Cardiac muscle cell (in vitro differentiated cells and primary cell): ENCODE results near the gene ZNF439. TPM values are rescaled to one million over a fixed set of nuclear protein-coding genes. Genes with fewer than 3 reads are reported as not detected.
"Not testable (repeated sequence)": the region's sequence is repeated elsewhere in the genome, so short reads cannot be mapped to it uniquely, and the experiment has no call there.

ENCODE experiments used
- DNase-seq, 2 donors: peaks; one replicate each; pipeline versions ENCODE4 v3.0.0 to v3.0.0-alpha.2; 2010 to 2017; ENCODE audit warnings: low read depth in 1 of 2, low spot score in 1 of 2
- H3K27ac ChIP-seq: fragments of 200-600 bp; sonication (generic); 2 replicates; pipeline ENCODE4 v1.5.1; 2016
- H3K27me3 ChIP-seq: fragments of 200-600 bp; sonication (generic); 2 replicates; pipeline ENCODE4 v1.6.0; 2016; ENCODE audit warnings: control low read depth
- H3K36me3 ChIP-seq: fragments of 200-600 bp; sonication (generic); 2 replicates; pipeline ENCODE4 v1.5.1; 2016; ENCODE audit warnings: control low read depth
- H3K4me1 ChIP-seq: fragments of 200-600 bp; sonication (generic); 2 replicates; pipeline ENCODE4 v1.8.1; 2017; ENCODE audit warnings: low read depth, mild to moderate bottlenecking, mixed run types
- H3K4me3 ChIP-seq: fragments of 200-600 bp; sonication (generic); 2 replicates; pipeline ENCODE4 v1.5.1; 2016; ENCODE audit warnings: mild to moderate bottlenecking
- H3K9me3 ChIP-seq: fragments of 200-600 bp; sonication (generic); 2 replicates; pipeline ENCODE4 v1.5.1; 2017; ENCODE audit warnings: low read depth, mild to moderate bottlenecking, control low read depth
- polyA plus RNA-seq: library from polyadenylated mRNA; unstranded; fragments of >200 nt; fragmentation: Nextera tagmentation; extraction: Ambion mirVana; gene quantifications from 2 replicates; pipeline ENCODE4 v1.2.1, GENCODE V29; 2016
- total RNA-seq: library from RNA; depleted of rRNA; stranded (reverse); fragments of >200 nt; gene quantifications from 2 replicates; pipeline ENCODE4 v1.2.3, GENCODE V29; 2016
- TF ChIP-seq, protein P1 (sequence below): IDR thresholded peaks from 2 replicates; pipeline ENCODE4 v1.5.1; 2012; ENCODE audit warnings: low read depth, mild to moderate bottlenecking, low read length

The ZNF439 gene
- total and polyA plus RNA-seq, 2 experiments from 2014 or later, result 3.6 TPM; not detected in 1

DNA sequence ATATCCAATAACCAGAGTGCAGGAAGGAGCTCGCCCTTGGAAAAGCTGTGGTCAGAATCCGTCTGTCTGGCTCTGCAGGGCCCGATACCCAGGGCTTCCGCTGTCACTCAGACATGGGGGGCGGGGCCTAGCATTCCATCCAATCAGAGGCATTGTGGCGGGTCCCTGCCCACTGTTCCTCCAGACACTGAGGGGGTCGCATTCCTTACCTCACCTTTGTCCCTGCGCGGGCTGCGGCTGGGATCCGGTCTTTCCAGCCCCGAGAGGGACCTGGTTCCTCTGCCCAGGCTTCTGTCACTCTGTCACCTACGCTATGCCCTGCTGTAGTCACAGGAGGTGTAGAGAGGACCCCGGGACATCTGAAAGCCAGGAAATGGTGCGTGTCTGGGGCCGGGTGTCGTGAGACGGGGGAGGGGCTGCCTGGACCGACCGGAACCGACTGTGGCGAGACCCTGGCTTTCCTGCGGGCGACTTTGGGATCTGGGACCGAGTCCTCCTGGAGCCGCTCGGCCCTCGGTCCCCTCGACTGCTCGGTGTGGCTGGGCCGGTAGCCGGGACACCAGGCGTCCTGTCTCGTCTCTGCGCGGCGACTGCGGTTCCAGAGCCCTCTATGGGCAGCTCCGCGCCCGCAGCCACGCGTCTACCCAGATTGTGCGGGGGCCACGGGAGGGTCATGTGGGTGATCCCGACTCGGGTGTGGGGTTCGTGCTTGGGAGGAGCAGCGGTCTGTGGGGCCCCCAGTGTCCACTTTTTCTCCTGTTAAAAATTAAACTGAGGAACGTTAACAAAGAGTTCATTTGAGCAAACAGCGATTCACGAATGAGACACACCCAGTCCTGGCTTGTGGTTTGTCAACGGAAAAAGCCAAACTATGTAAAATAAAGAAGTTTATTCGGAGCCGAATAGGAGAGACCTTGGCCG is 39.3 kb downstream of the ZNF439 start, which contains the start of gene ZNF69:
TSS of gene ZNF69 (plus strand) at position 172 of the 921 bp plus-strand sequence. CDS start at position 314, 142 bp downstream.
- DNase-seq, result peak; percentile 82 to 94
- H3K36me3 ChIP-seq, result no peaks in the 10 kb centered on the region
- peak within 1 kb of the TSS; percentile 94 for H3K27ac ChIP-seq
- peak within 1 kb of the TSS; percentile 40 for H3K4me3 ChIP-seq
- H3K9me3 ChIP-seq, result no peaks in the 10 kb centered on the region
- peaks cover 31% of the 10 kb centered on the region for H3K4me1 ChIP-seq
- no peaks in the 10 kb centered on the region for H3K27me3 ChIP-seq
- TF ChIP-seq, protein P1, sequence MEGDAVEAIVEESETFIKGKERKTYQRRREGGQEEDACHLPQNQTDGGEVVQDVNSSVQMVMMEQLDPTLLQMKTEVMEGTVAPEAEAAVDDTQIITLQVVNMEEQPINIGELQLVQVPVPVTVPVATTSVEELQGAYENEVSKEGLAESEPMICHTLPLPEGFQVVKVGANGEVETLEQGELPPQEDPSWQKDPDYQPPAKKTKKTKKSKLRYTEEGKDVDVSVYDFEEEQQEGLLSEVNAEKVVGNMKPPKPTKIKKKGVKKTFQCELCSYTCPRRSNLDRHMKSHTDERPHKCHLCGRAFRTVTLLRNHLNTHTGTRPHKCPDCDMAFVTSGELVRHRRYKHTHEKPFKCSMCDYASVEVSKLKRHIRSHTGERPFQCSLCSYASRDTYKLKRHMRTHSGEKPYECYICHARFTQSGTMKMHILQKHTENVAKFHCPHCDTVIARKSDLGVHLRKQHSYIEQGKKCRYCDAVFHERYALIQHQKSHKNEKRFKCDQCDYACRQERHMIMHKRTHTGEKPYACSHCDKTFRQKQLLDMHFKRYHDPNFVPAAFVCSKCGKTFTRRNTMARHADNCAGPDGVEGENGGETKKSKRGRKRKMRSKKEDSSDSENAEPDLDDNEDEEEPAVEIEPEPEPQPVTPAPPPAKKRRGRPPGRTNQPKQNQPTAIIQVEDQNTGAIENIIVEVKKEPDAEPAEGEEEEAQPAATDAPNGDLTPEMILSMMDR, result peak; percentile 15

DNA sequence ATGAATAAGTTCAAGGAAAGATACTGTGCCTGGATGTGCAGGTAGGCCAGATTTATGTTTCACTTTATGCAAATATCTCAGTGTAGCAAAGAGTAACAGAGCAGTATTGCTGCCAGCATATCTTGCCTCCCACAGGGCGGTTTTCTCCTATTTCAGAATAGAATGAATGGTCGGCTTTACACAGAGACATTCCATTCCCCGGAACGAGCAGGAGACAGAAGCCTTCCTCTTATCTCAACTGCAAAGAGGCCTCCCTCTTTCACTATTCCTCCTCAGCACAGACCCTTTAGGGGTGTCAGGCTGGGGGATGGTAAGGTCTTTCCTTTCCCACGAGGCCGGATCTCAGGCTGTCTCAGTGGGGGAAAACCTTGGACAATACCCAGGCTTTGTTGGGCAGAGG is 41.4 kb downstream of the ZNF439 start:
- not testable (repeated sequence) for H3K36me3 ChIP-seq, H3K4me3 ChIP-seq, H3K9me3 ChIP-seq, H3K27me3 ChIP-seq
- H3K4me1 ChIP-seq, result peaks cover 31% of the 10 kb centered on the region
- peak overlapping the region; percentile 94 for H3K27ac ChIP-seq
- DNase-seq, result peak; percentile 58 to 69

DNA sequence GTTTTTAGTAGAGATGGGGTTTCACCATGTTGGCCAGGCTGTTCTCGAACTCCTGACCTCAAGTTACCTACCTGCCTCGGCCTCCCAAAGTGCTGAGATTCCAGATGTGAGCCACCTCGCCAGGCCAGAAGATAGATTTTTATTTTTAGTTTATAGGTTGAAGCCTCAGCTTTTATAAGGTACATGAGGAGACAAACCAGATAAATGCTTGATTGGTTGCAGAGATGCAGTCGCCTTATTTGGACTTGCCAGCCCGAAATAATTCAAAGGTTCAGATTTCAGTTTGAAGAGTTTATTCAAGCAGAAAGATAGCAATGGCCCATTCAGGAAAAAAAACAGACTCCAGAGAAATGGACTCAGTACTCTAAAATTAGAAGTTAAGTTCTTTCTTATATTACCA is 42.1 kb downstream of the ZNF439 start:
- no peak for DNase-seq
- Histone ChIP-seq H3K36me3 (no peaks in the 10 kb centered on the region), H3K27ac (peak overlapping the region; percentile 94), H3K4me1 (peaks cover 31% of the 10 kb centered on the region), H3K4me3 (no peak overlapping the region), H3K9me3 (no peaks in the 10 kb centered on the region), H3K27me3 (no peaks in the 10 kb centered on the region)
- TF ChIP-seq, protein P1, result no peak

DNA sequence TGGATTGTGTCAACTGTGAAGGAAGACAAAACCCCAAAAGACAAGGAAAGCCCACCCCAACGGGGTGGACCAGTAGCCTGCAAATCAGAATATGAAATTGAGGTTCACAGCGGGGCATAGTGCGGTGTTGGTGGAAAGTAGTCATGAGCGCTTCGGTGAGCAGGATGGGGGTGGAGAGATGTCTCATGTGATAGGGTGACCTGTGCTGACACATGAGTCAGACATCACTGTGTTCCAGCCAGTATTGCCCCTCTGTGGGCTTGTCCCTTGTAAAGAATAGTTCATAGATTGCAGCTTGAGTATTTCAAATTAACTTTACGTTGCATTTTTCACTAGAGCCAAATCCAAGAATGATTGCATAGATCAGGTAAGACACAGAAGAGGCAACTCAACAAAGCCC is 46.3 kb downstream of the ZNF439 start:
- Histone ChIP-seq H3K27ac (no peak overlapping the region), H3K27me3 (no peaks in the 10 kb centered on the region), H3K4me3 (no peak overlapping the region), H3K36me3 (no peaks in the 10 kb centered on the region), H3K9me3 (no peaks in the 10 kb centered on the region), H3K4me1 (peaks cover 10% of the 10 kb centered on the region)
- no peak for DNase-seq
- TF ChIP-seq, protein P1, result no peak

DNA sequence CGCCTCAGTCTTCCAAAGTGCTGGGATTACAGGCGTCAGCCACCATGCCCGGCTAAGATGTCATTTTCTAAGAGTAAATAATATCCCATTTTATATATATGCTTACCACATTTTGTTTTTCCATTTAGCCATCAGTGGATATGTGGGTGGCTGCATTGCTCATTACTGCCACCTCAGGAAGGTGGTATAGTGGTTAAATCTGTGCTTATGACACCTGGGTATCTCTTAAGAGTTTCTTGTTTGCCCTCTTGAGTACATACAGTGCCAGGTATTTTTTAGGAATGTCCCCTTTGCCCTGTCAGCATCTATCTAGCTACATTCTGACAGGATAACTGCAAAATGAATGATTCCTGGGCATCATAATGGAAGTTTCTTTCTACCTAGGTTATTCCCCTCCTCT is 53.7 kb downstream of the ZNF439 start:
- Histone ChIP-seq H3K4me1 (no peaks in the 10 kb centered on the region), H3K27ac (no peak overlapping the region), H3K36me3 (peaks cover 22% of the 10 kb centered on the region), H3K4me3 (no peak overlapping the region), H3K27me3 (no peaks in the 10 kb centered on the region), H3K9me3 (peaks cover 14% of the 10 kb centered on the region)
- TF ChIP-seq, protein P1, result no peak
- no peak for DNase-seq

DNA sequence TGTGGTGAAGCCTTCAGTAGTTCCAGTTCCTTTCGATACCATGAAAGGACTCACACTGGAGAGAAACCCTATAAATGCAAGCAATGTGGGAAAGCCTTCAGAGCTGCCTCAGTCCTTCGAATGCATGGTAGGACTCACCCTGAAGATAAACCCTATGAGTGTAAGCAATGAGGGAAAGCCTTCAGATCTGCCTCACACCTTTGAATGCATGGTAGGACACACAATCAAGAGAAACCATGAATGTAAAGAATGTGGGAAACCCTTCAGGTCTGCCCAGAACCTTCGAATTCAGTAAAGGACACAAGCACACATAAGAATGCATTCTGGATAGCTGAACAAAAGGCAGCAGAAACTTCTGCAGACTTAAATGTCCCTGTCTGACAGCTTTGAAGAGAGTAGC is 57.4 kb downstream of the ZNF439 start:
- no peak for DNase-seq
- Histone ChIP-seq H3K4me3 (no peak overlapping the region), H3K27me3 (no peaks in the 10 kb centered on the region), H3K9me3 (peaks cover 14% of the 10 kb centered on the region), H3K36me3 (peaks cover 22% of the 10 kb centered on the region), H3K4me1 (no peaks in the 10 kb centered on the region), H3K27ac (no peak overlapping the region)
- TF ChIP-seq, protein P1, result no peak

DNA sequence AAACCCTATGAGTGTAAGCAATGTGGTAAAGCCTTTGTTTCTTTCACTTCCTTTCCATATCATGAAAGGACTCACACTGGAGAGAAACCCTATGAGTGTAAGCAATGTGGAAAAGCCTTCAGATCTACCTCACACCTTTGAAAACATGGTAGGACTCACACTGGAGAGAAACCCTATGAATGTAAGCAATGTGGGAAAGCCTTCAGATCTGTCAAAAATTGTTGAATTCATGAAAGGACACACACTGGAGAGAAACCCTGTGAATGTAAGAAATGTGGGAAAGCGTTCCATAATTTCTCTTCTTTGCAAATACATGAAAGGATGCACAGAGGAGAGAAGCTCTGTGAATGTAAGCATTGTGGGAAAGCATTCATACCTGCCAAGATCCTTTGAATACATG is 63.4 kb downstream of the ZNF439 start:
- DNase-seq, H3K9me3 ChIP-seq, H3K4me3 ChIP-seq, H3K27me3 ChIP-seq, H3K4me1 ChIP-seq, H3K27ac ChIP-seq, H3K36me3 ChIP-seq: not testable (repeated sequence)

DNA sequence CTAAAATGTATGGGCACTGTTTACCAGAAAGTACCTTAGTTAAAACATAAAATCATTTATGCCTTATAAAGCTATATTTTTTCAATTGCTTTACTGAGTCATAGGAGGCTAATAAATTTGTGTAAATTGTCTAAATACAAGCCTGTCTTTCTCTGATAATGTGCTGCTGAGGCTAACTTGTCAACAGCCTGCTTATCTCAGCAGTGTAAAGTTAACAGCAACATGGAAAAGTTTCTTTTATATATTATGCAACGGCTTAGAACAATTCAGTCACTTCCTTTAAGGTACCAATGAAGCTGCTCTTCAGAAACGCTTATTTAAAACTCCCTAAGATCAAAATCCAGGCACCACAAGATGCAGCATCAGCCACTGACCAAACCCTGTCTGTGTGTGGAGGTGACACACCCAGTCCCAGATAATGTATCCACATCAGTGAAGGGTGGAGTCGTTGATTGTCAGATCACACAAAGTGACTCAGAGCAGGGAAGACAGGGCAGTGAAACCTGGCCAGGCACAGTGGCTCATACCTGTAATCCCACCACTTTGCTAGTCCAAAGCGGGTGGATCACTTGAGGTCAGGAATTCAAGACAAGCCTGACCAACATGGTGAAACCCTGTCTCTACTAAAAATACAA is 66.0 kb downstream of the ZNF439 start:
- not testable (repeated sequence) for H3K27me3 ChIP-seq, H3K4me3 ChIP-seq, H3K27ac ChIP-seq, H3K9me3 ChIP-seq, H3K36me3 ChIP-seq, DNase-seq, H3K4me1 ChIP-seq
